Activated CD4-positive, alpha-beta T cell treated with anti-CD3 and anti-CD28 coated beads for 4 hours (primary cell): ENCODE results near the gene PPARG.
"Not testable (repeated sequence)": the region's sequence is repeated elsewhere in the genome, so short reads cannot be mapped to it uniquely, and the experiment has no call there.

Experiments
- DNase-seq, 2 donors: peaks; one replicate each; pipeline ENCODE4 v3.0.0-alpha.2; 2020

PPARG gene

GRCh38 chr3:12445523-12446240, 156.8 kb downstream of the PPARG start:
- no peak for DNase-seq

GRCh38 chr3:12446298-12446697, 157.4 kb downstream of the PPARG start:
- DNase-seq, result no peak

- DNase-seq, result no peak
These were observed 158.2 kb downstream of the PPARG start for GRCh38 chr3:12447075-12447474.

GRCh38 chr3:12448404-12449202, 159.7 kb downstream of the PPARG start:
- DNase-seq, result not testable (repeated sequence)

GRCh38 chr3:12449889-12450682, 161.2 kb downstream of the PPARG start:
- DNase-seq, result no peak

GRCh38 chr3:12451481-12451880, 162.6 kb downstream of the PPARG start:
- no peak for DNase-seq

GRCh38 chr3:12451960-12452359, 163.1 kb downstream of the PPARG start:
- no peak for DNase-seq

- DNase-seq, result no peak
These were observed 163.8 kb downstream of the PPARG start for GRCh38 chr3:12452361-12453330.

GRCh38 chr3:12454076-12454815, 165.4 kb downstream of the PPARG start:
- no peak for DNase-seq

- no peak for DNase-seq
These were observed 165.9 kb downstream of the PPARG start for GRCh38 chr3:12454816-12455121.

GRCh38 chr3:12455740-12456139, 166.9 kb downstream of the PPARG start:
- DNase-seq, result no peak

- no peak for DNase-seq
These were observed 167.6 kb downstream of the PPARG start for GRCh38 chr3:12456441-12456840.

- not testable (repeated sequence) for DNase-seq
These were observed 168.5 kb downstream of the PPARG start for GRCh38 chr3:12457380-12457779.

- no peak for DNase-seq
These were observed 170.0 kb downstream of the PPARG start for GRCh38 chr3:12458901-12459300.

- no peak for DNase-seq
These were observed 171.3 kb downstream of the PPARG start for GRCh38 chr3:12460127-12460526.

- no peak for DNase-seq
These were observed 172.3 kb downstream of the PPARG start for GRCh38 chr3:12461097-12461649.

GRCh38 chr3:12462159-12462947, 173.5 kb downstream of the PPARG start:
- DNase-seq, result no peak

- DNase-seq, result no peak
These were observed 174.8 kb downstream of the PPARG start for GRCh38 chr3:12463686-12464085.

GRCh38 chr3:12464181-12464580, 175.3 kb downstream of the PPARG start:
- DNase-seq, result no peak

GRCh38 chr3:12465151-12465835, 176.4 kb downstream of the PPARG start:
- DNase-seq, result no peak
